Neural progenitor cell (in vitro differentiated cells): ENCODE results near the gene TMEM161B.
"Not testable (repeated sequence)": the region's sequence is repeated elsewhere in the genome, so short reads cannot be mapped to it uniquely, and the experiment has no call there.

Source experiments
- EZH2 ChIP-seq: fragments of 200-600 bp; sonication (generic); IDR thresholded peaks from 2 replicates; pipeline ENCODE4 v1.6.1; 2017; ENCODE audit warnings: antibody characterized with exemption, mild to moderate bottlenecking, moderate library complexity
- TF ChIP-seq, protein P1 (sequence below): fragments of 200-600 bp; sonication (generic); IDR thresholded peaks from 2 replicates; pipeline ENCODE4 v1.5.1; 2017; ENCODE audit warnings: antibody characterized with exemption, mild to moderate bottlenecking

GRCh38 chr5:88189484-88189883 is 79.2 kb downstream of the TMEM161B start:
- TF ChIP-seq, protein P1, sequence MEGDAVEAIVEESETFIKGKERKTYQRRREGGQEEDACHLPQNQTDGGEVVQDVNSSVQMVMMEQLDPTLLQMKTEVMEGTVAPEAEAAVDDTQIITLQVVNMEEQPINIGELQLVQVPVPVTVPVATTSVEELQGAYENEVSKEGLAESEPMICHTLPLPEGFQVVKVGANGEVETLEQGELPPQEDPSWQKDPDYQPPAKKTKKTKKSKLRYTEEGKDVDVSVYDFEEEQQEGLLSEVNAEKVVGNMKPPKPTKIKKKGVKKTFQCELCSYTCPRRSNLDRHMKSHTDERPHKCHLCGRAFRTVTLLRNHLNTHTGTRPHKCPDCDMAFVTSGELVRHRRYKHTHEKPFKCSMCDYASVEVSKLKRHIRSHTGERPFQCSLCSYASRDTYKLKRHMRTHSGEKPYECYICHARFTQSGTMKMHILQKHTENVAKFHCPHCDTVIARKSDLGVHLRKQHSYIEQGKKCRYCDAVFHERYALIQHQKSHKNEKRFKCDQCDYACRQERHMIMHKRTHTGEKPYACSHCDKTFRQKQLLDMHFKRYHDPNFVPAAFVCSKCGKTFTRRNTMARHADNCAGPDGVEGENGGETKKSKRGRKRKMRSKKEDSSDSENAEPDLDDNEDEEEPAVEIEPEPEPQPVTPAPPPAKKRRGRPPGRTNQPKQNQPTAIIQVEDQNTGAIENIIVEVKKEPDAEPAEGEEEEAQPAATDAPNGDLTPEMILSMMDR, result not testable (repeated sequence)
- not testable (repeated sequence) for TF ChIP-seq EZH2
